Activated effector memory CD4-positive, alpha-beta T cell treated with anti-CD3 and anti-CD28 coated beads, Interleukin-2, amount 50 U/mL, for 16 hours (primary cell): ENCODE data around the gene PCTP.

Experiments used
- DNase-seq: peaks from one replicate; pipeline ENCODE4 v3.0.0-alpha.2; 2020

Gene PCTP

DNA sequence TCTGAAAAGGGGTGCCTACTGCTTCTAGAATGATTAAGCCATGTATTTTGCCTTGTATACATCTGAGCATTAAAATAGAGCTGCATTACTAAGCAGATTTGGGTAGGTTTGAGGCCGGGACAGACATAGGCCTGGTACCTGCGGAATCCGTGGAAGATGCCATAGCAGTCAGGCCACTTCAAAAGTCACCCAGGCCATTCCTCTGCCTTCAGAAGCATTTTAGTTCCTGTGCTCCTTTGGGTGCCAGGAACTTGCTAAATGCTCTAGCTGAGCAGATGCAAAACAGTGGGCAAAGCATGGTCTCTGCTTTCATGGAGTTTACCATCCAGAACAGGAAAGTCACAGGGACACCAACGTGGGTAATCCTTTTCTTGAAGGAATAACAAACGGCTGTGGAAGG lies 22.5 kb upstream of the PCTP start:
- no peak for DNase-seq

DNA sequence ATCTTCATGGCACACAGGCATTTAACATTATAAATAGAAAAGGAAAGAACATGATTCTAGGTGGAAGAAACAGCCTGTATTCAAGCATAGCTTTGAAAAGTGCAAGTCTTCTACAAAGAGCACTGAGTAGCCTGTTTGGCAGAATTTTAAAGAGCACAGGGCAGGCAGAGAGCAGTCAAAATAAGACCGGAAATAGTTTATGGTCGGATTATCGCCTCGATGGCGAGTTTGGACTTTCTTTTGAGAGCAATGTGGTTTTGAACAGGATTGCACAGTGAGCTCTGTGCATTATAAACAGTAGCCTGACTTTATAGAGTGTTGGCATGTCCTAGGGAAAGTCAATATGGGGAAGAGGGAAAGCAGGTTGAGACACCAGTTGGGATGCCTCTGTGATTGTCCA lies 22.0 kb upstream of the PCTP start:
- DNase-seq: no peak

DNA sequence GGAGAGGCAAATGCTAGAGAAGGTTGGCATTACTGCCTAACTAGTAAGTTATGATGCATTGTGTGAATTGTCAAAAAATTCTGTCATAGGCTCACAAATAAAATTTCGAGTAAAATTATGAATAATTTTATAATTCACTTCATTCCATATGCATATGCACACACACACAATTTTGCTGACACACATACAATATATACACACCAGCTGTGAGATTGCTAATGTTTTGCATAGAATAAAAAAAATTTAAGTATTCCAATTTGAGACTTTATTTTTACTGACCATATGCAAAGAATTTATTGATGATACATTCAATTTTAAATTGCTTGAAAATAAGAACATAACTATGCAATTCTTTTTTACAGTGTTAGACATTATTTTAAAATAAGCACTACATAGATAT lies 21.4 kb upstream of the PCTP start:
- no peak for DNase-seq

DNA sequence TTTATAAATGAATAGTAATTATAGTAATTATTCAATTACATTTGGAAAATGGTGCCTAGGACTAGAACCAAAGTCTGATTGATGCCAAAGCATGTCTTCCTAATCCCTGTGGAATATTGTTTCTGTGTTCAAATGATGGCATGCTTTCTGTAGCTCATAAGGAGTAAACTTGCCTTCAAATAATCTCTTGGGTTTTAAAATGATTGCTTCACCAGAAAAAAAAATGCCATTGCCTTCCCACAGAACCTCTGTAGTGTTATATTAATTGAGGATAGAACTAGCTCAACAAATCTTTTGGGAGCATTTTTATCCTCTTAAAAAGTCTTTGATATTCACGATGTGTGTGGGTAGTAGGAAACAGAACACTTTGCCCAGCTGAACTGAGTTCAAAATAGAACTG lies 20.5 kb upstream of the PCTP start:
- no peak for DNase-seq

DNA sequence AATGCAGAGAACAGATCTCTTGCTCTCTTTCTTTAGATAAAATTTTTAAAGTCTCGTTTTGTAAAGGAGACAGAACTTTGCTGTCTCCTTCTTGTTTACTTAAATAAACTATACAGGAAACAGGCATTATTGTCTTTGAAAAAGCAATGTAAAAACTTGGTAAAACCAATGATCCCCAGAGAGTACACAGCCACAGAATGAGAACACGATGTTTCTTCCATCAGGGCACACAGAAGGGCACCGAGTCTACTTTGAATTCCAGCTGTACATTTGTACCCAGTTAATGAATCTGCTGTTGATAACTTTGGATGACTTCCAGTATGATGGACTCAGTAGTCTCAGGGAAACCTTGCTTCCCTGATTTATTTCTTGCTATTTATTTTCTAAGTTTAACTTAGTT lies 20.0 kb upstream of the PCTP start:
- DNase-seq: no peak

DNA sequence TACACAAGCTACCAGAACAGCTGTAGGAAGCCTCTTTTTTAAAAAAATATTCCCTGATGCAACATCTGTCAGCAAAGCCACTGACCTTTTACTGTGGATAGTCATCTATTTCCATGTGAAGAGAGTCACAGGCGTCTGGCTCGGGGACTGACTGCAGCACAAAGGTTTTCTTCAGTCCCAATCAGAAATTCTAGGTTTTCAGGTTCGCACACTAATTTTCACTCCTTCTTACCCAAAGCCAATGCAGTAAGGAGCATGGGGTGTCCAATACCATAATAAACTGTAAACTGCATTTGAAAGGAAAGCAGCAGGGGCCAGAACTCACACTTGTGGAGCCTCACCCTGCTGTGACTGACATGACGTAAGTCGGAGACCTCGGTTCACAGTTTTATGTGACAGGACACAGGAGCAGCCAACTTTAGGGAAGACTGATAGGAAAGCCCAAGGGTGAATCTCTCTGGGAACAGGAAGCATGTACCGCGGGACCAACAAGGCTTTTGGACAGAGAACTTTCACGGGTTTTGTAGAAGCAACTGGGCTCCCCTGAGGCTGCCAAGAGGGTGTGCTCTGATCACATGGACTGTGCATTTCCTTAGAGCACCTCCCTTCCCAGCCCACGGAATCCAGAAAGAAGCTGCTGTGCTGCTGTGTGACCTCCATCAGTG lies 19.1 kb upstream of the PCTP start:
- no peak for DNase-seq

DNA sequence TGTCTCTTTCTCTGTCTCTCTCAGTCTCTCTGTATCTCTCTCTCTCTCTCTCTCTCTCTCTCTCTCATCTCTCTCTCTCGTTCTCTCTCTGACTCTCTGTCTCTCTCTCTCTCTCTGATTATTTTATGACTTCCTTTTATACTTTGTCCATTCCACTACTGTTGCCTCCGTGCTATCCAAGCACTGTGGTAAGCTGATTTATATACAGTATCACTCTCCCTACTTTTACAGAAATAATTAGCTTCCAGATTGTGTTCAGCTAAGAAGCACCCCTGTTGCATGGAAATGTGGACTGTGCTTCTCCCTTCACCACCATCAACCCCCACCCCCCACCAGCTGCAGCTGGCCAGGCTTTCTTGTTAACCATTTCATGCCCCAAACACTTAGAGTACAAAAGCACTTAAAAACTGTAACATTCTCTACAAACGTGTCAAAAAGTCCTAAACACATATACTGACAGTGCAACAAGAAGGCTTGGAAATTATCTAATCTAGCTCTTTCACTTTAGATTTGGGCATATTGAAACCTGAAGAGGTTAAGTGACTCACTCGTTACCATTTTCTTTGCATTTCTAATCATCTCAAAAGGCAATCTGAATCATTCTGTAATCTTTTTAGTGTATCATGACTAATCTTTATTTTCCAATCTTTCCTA lies 16.6 kb upstream of the PCTP start:
- no peak for DNase-seq

DNA sequence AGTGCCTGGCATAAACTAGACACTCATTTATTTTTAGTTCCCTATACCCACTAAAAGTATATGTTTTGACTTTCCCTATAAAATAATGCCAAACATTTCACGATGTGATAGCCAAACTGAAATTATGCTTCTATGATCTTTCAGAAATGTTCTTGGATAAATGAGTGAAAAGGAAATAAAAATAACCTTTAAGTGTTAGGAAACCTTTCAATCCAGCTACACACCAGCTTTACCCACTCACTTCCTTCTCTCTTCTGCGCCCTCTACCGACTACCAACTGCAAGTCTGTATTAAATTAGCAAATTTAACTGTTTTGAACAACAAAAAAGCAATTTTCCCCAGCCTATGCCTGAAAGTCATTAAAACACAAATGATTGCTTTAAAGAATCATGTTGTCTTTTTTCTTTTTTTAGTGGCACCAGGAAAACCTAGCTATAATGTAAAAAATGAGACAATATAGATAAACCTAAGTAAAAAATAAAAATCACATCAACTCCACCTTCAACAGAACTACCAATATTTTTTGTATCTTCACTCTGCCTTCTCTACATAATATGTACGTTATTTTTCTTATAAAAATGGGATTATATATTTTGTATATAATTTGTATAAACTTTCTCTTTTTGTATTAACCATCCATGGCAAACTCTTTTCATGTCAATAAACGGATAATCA lies 15.0 kb upstream of the PCTP start:
- DNase-seq: peak; percentile 64

DNA sequence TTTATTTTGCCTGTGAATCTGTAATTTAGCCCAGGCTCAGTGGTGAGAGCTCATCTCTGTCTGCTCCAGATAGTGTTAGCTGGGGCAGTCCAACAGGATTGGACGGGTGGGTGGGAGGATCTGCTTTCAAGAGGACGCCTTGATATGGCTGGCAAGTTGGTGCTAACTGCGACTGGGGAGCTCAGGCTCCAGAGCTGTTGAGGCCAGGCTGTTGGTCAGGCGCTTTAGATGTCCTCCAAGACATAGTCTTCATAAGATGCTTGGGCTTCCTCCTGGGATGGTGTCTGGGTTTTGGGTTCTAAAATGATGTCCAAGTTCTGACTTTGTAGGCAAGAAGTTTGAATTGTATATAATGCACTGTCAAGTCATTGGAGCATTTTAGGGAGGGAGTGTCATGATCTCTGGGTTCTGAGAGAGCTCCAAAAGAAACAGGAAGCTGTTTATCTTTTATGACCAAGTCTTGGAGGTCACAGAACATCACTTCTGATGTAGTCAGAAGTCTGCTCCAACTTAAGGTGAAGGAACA lies 12.8 kb upstream of the PCTP start:
- DNase-seq: no peak

DNA sequence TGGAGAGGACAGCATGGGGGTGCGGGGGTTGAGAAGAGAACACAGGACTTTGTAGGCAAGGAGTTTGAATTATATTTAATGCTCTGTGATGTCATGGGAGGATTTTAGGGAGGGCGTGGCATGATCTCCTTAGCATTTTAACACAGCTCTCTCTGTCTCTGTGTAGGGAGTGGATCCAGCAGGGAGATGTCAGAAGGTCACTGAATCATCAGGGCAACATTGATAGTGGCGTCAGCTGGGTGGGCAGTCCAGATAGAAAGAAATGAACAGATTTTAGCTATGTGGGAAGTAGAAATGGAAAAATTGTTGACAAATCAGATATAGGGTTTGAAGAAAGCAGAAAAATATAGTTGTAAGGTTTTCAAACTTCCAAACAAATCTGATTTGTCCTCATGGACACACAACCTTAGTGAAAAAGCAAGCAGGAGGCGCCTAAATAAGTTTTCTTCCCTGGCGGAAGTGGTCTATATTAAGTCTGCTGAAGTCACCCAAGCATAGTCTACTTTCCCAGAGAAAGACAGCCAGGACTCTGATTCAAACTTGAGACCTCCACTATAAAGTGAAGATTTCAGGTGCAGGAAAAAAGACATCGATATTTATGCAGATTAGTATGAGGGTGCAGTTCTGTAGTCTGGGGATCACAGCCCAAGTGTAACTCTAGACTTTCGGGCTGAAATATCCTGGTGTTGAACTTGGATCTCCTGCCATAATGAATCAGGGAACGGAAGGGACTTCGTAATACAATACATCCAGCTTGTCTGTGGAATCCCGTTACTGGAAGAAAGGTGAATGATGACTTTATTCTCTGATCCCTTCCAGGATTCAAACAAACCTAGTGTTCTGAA lies 10.1 kb upstream of the PCTP start:
- no peak for DNase-seq

DNA sequence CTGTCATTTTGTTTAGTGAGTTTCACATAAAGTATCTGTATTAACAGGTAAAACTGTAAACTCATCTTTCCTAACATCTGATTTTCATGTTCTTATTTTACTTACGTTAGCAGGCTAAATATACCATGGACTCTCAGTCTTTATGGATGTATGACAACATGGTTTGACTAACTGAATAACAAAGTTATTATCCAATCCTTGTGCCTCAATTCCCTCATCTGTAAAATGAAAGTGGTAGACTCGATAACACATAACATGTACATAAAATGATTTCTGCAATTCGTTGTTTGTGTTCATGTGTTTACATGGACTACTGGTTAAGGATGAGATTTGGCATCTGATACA lies 9.5 kb upstream of the PCTP start:
- DNase-seq: no peak

DNA sequence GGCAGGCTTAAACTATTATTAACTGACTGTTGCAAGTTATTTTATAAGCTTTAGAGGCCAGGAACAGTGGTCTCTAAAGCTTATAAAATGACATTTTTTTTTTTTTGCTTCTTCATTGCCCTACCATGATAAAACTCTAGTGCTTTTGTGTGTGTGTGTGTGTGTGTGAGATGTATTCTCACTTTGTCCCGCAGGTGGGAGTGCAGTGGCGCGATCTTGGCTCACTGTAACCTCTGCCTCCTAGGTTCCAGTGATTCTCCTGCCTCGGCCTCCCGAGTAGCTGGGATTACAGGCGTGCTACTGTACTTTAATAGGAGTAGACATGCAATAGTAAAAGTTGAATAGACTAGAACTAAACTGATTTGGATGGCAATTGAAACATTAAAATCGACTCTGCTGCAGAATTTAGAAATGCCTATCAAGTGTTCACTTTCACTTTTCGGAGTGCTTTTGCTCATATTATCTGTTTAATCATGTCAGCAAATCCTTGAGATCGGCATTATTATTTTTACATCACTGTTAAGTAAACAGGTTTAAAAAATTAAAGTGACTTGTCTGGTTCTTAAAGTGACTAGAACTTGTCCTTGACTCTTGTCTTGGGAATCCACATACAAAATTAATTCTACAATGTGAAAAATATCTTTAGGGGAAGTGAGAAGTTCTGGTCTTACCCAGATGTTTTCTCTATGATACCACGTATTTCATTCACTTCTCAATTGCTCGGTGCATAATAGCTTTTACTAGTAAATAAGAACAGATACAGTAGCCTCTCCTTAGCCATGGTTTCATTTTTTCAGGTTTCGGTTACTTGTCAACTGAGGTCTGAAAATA lies 8.4 kb upstream of the PCTP start:
- no peak for DNase-seq

DNA sequence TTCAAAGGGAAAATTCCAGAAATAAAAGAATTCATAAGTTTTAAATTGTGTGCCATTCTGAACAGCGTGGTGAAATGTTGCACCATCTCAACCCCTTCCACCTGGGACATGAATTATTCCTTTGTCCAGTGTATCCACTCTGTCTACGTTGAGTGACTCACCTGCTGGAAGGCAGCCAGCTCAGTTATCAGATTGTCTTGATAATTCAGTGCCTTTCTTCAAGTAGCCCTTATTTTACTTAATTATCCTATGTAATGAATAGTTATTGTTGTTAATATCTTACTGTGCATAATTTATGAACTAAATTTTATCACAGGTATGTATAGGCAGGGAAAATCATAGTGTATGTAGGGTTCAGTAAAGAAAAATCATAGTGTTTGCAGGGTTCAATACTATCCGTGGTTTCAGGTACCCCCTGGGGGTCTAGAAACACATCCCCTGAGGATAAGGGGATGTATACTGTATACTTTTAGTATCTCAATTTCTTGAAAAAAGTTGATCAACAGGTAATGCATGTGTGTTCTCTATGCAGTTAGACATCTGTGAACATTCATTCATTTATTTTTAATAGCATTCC lies 7.7 kb upstream of the PCTP start:
- DNase-seq: no peak

DNA sequence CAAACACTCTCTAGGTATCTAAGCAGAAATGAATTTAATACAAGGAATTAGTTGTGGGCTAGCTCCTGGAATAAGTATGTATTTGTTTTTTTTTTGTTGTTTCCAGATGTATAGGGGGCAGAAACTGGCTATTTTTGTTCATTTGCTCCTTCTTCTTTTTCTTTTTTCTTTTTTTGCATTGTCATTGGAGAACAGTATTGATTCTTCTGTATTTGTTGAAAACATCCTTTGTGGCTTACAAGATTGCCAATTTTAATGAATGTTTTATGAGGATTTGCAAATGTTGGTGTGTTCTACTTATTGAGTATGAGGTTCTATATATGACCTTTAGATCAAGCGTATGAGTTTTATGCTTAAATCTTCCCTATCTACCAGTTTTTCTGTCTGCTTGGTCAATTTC lies 5.6 kb upstream of the PCTP start:
- no peak for DNase-seq

DNA sequence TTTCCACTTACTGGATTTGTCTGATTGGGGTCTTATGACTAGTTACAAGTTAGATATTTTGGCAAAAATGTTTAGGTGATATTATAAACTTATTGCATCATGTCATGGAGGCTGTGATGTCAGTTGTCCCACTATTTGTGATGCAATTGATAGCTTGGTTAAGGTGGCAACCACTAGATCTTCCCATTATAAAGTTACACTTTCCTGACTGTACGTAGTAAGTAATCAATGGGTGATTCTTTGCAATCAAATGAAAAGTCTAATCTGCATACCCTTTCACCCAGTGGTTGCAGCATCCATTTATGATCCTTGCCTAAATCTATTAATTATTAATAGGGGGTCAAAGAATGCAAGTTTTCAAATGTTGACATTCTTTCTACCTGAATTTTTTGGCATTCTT lies 4.4 kb upstream of the PCTP start:
- DNase-seq: no peak

DNA sequence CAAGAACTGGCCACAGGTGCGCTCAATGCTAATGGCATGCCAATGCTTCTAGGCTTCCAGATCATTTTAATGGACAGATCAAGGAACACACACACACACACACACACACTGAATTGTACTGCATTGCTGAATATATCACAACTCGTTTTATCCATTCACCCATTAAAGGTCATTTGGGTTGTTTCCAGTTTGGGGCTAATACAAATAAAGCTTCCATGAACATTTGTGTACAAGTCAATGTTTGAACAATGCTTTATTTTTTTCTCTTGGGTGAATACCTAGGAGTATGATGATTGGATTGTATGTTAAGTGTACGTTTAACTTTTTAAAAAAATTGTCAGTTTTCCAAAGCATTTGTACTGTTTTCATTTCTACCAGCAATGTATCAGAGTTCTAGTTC lies 3.6 kb upstream of the PCTP start:
- no peak for DNase-seq

DNA sequence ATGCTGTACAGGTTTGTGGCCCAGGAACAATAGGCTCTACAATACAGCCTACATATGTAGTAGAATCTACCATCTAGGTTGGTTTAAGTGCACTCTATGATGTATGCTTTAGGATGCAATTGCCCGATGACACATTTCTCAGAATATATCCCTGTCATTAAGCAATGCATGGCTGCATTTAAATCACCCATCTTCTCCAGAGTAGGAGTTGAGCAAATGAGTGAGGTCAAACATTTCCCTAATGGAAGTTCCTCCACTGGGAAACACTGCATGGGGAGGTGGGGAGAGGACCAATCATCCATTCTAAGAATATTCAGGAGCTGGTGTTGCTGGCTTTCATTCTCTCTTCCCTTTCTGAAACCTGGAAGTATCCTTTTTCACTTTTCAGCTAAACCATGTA lies 2.0 kb upstream of the PCTP start:
- no peak for DNase-seq

DNA sequence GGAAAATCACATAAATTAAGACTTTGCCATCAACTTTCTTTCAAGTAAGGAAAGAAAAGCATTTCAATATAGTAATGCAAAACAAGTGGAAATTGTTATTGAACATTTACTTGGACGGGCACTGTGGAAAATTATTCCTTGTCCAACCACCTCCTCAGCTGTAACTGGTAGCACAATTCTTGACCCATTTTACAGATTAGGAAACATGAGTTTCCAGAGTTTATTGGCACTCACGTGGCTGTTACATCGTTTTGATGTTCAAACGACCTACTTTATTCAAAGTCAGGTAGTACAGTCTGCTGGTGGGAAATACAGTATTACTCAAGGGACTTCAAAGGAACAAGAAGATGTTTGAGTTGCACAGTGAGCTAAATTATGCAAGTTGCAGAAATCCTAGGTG lies 866 bp upstream of the PCTP start:
- DNase-seq: no peak

DNA sequence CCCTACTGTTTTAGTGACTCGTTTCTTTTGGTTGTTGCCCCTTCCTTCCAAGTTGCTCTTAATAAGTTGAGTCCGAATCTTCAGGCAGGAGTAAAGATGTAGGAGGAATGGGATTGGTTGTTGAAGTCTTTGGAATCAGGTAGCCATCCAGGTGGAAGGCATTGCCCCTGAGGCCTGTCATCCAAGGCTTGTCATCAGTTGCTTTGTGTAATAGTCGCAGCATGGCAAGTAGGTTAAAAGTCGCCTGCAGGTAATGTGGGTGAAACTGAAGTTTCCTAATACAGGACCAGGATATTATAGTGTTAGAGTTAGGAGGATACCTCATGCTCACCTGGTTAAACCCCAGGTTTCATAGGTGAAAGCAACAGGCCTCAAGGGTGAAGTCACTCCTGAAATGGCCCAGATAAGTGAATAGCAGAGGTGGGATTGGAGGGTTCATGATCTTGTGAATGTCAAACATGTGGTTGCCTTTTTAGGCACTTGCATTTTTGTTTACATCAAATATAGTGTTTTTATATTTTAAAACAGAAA lies 934 bp downstream of the PCTP start:
- DNase-seq: no peak

DNA sequence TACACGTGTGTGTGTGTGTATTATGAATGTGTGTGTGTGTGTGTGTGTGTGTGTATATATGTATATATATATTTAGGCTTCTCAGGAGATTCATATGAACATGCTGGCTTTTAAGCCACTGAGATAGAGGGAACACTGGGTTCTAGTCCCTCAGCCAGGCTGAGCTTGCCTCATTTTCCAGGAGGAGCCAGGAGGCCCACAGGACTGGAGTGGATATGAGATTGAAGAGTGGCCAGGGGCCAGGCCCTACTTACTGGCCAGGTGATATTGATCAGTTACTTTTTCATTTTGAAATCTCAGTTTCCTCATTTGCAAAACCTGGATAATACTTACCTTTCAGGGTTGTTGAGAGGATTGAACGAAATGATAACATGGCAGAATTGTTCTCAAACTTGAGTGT lies 5.8 kb downstream of the PCTP start:
- no peak for DNase-seq

DNA sequence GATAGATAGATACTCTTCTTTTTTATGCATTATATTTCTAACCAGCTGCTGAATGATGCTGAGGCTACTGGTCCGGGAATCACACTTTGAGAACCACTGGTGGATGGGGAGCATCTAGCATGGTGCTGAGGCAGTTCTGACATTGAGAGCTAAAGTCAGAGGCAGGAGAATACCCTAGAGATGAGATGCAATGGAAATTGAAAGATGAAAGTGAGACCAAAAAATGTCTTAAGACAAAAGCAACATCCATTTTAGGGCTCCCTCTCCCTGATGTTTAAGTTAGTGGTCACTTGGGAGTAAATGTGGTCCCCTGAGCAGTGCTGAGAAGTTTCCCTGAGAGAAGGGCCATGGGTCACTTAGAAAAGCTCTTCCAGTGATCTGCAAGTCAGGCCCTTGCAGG lies 6.8 kb downstream of the PCTP start:
- no peak for DNase-seq

DNA sequence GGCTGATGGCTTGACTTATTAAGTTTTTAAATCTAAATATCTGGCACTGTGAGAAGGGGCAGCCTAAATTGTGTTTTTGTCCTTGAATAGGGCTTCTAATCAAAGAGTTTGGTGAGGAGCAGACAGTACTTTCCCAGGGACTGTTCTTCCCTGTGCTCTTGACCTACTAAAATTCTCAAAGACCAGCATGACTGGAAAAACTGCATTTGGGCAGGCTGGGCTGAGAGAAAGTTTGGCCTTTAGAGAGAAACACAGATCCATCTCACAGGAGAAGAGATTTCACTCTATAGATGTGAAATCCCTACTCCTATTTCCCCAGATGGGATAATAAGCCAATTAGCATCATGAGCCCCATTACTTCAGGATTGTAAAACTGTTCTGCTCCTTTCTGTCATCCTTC lies 7.3 kb downstream of the PCTP start:
- DNase-seq: no peak
